IMR-90 (cell line): Measurements from ENCODE around the gene MICAL1.

Experiments used
- CEBPB ChIP-seq: IDR thresholded peaks from 2 replicates; pipeline ENCODE4 v1.6.1; 2012; ENCODE audit warnings: low read depth, low read length, improper control_type of control experiment
- MXI1 ChIP-seq: IDR thresholded peaks from 2 replicates; pipeline ENCODE4 v1.6.1; 2012; ENCODE audit warnings: low read depth, mild to moderate bottlenecking, low read length, moderate library complexity, borderline replicate concordance
- RFX5 ChIP-seq: IDR thresholded peaks from 2 replicates; pipeline ENCODE4 v1.8.0; 2012; ENCODE audit warnings: low read depth, mild to moderate bottlenecking, low read length, moderate library complexity
- TF ChIP-seq, protein P1 (sequence below): conservative IDR thresholded peaks from 2 replicates; pipeline ENCODE4 v1.5.1; 2012; ENCODE audit warnings: mild to moderate bottlenecking, low read depth, low read length, improper control_type of control experiment
- TF ChIP-seq, protein P2 (sequence below): fragments of 150-350 bp; IDR thresholded peaks from 2 replicates; pipeline ENCODE4 v1.6.1; 2017; ENCODE audit warnings: mild to moderate bottlenecking, antibody characterized with exemption, low read length, low read depth

DNA sequence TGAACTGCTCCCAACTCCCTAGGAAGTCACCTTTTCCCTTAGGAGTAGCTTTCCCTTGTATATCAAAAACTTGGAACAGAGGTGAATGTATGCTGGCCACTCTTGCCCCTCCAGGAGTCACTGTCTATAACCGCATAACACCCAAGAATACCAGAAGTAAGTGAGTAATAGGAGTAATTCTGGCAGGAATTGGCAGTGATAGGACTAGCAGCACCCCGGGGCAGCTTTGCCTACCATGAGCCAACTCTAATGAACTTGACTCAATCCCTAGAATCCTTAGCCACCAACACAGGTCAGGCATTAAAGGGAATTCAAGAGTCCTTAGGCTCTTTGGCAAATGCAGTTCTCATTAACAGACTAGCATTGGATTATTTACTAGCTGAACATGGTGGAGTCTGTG lies 44.5 kb downstream of the MICAL1 start:
- TF ChIP-seq, protein P1, sequence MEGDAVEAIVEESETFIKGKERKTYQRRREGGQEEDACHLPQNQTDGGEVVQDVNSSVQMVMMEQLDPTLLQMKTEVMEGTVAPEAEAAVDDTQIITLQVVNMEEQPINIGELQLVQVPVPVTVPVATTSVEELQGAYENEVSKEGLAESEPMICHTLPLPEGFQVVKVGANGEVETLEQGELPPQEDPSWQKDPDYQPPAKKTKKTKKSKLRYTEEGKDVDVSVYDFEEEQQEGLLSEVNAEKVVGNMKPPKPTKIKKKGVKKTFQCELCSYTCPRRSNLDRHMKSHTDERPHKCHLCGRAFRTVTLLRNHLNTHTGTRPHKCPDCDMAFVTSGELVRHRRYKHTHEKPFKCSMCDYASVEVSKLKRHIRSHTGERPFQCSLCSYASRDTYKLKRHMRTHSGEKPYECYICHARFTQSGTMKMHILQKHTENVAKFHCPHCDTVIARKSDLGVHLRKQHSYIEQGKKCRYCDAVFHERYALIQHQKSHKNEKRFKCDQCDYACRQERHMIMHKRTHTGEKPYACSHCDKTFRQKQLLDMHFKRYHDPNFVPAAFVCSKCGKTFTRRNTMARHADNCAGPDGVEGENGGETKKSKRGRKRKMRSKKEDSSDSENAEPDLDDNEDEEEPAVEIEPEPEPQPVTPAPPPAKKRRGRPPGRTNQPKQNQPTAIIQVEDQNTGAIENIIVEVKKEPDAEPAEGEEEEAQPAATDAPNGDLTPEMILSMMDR = no peak
- TF ChIP-seq RFX5 = no peak
- TF ChIP-seq, protein P2, sequence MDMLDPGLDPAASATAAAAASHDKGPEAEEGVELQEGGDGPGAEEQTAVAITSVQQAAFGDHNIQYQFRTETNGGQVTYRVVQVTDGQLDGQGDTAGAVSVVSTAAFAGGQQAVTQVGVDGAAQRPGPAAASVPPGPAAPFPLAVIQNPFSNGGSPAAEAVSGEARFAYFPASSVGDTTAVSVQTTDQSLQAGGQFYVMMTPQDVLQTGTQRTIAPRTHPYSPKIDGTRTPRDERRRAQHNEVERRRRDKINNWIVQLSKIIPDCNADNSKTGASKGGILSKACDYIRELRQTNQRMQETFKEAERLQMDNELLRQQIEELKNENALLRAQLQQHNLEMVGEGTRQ = no peak
- no peak for TF ChIP-seq MXI1
- TF ChIP-seq CEBPB = no peak
